GM12878 (cell line): Measurements from ENCODE around the gene KRTAP4-8. TPM values are rescaled to one million over a fixed set of nuclear protein-coding genes. Genes with fewer than 3 reads are reported as not detected.
"Not testable (repeated sequence)": the region's sequence is repeated elsewhere in the genome, so short reads cannot be mapped to it uniquely, and the experiment has no call there.

ENCODE experiments used
- ATAC-seq: fragments of 200-7000 bp; cut with Tn5 transposase; 3 replicates; pipeline ENCODE4 v1.9.1; 2020; ENCODE audit warnings: mild to moderate bottlenecking, moderate library complexity
- BruUV-seq: library from RNA; stranded (reverse); fragments of 400-500 nt; replicated peaks from 2 replicates; lab custom pipeline; 2021; lab: Mats Ljungman, UMichigan
- CTCF ChIA-PET: fragments of 300-600 bp; sonication (Branson Sonifier 250); formaldehyde crosslinking; extraction: SDS; loops from one replicate; lab custom pipeline; 2021; ENCODE audit warnings: inconsistent platforms; lab: Yijun Ruan, JAX
- POLR2A ChIA-PET: fragments of 350-600 bp; formaldehyde crosslinking; extraction: SDS; loops from one replicate; lab custom pipeline; 2021; ENCODE audit warnings: inconsistent platforms; lab: Charles Lee
- RAD21 ChIA-PET: fragments of 300-600 bp; sonication (Branson Sonifier 250); formaldehyde crosslinking; loops from one replicate; lab custom pipeline; 2023; ENCODE audit warnings: antibody characterized with exemption; ENCODE audit not compliant: unreplicated experiment; lab: Charles Lee
- SMC1A ChIA-PET: fragments of 300-600 bp; sonication (Branson Sonifier 250); formaldehyde crosslinking; loops from one replicate; lab custom pipeline; 2023; ENCODE audit not compliant: unreplicated experiment, uncharacterized antibody; lab: Charles Lee
- DNase-seq: peaks from one replicate; pipeline ENCODE4 v3.0.0-alpha.2; 2011; ENCODE audit warnings: low read depth, low spot score
- FAIRE-seq: peaks from 3 replicates; lab custom pipeline; 2011; peaks lifted over from hg19 to GRCh38; lab: Jason Lieb, UNC
- H2AFZ ChIP-seq: 2 replicates; pipeline ENCODE4 v1.6.0; 2011; ENCODE audit warnings: low read depth, low read length, control low read depth; ENCODE audit not compliant: control insufficient read depth
- H3K27ac ChIP-seq: 2 replicates; pipeline ENCODE4 v1.5.1; 2011; ENCODE audit warnings: control low read depth; ENCODE audit not compliant: control insufficient read depth, insufficient read depth
- H3K27me3 ChIP-seq, 2 experiments: replicated peaks in 1 of 2; 2 replicates each; pipeline versions ENCODE4 v1.6.0 to v1.6.1; 2011; ENCODE audit warnings: low read length in 1 of 2; ENCODE audit not compliant: control insufficient read depth in 2 of 2, insufficient read depth in 2 of 2
- H3K36me3 ChIP-seq, 2 experiments: 2 replicates each; pipeline ENCODE4 v1.5.1; 2011; ENCODE audit warnings: low read length in 1 of 2; ENCODE audit not compliant: control insufficient read depth in 2 of 2, insufficient read depth in 2 of 2
- H3K4me1 ChIP-seq: 2 replicates; pipeline ENCODE4 v1.6.1; 2011; ENCODE audit warnings: mild to moderate bottlenecking, low read length, moderate library complexity, mixed read lengths; ENCODE audit not compliant: control insufficient read depth, insufficient read depth
- H3K4me2 ChIP-seq: 2 replicates; pipeline ENCODE4 v1.6.0; 2011; ENCODE audit warnings: control low read depth; ENCODE audit not compliant: control insufficient read depth, insufficient read depth
- H3K4me3 ChIP-seq: fragments of 200-600 bp; sonication (generic); 2 replicates; pipeline ENCODE4 v1.5.1; 2016
- H3K79me2 ChIP-seq: 2 replicates; pipeline ENCODE4 v1.6.0; 2011; ENCODE audit warnings: low read length; ENCODE audit not compliant: control insufficient read depth, insufficient read depth
- H3K9ac ChIP-seq: 2 replicates; pipeline ENCODE4 v1.8.0; 2011; ENCODE audit warnings: low read length, control low read depth, mixed read lengths; ENCODE audit not compliant: control insufficient read depth, insufficient read depth
- H3K9me3 ChIP-seq: replicated peaks from 3 replicates; pipeline ENCODE4 v1.5.1; 2011; ENCODE audit warnings: mild to moderate bottlenecking, low read length; ENCODE audit not compliant: control insufficient read depth, insufficient read depth
- H4K20me1 ChIP-seq: 2 replicates; pipeline ENCODE4 v1.6.0; 2011; ENCODE audit not compliant: control insufficient read depth, insufficient read depth
- ATF7 ChIP-seq: fragments of 450-650 bp; IDR thresholded peaks from 2 replicates; pipeline ENCODE4 v1.6.1; 2016; ENCODE audit warnings: low read depth, mild to moderate bottlenecking
- DPF2 ChIP-seq: fragments of 450-650 bp; IDR thresholded peaks from 2 replicates; pipeline ENCODE4 v1.6.1; 2017; ENCODE audit warnings: mild to moderate bottlenecking
- GABPA ChIP-seq: IDR thresholded peaks from 2 replicates; pipeline ENCODE4 v1.6.1; 2014; ENCODE audit warnings: antibody characterized with exemption, low read depth, mild to moderate bottlenecking, inconsistent platforms
- GATAD2B ChIP-seq: fragments of 450-650 bp; conservative IDR thresholded peaks from 2 replicates; pipeline ENCODE4 v1.6.1; 2017; ENCODE audit warnings: low read depth, mild to moderate bottlenecking, moderate library complexity
- MYB ChIP-seq: fragments of 150-350 bp; IDR thresholded peaks from 2 replicates; pipeline ENCODE4 v1.6.1; 2014; ENCODE audit warnings: mild to moderate bottlenecking, low read depth, low read length, borderline replicate concordance
- NR2C2 ChIP-seq: IDR thresholded peaks from 2 replicates; pipeline ENCODE4 v1.6.1; 2011; ENCODE audit warnings: borderline replicate concordance, low read depth; ENCODE audit not compliant: control insufficient read depth, insufficient read length
- RAD21 ChIP-seq: IDR thresholded peaks from 2 replicates; pipeline ENCODE4 v1.6.1; 2011; ENCODE audit warnings: mild to moderate bottlenecking, low read depth, low read length, moderate library complexity; ENCODE audit not compliant: insufficient read depth
- RBBP5 ChIP-seq: fragments of 200-600 bp; sonication (generic); conservative IDR thresholded peaks from 2 replicates; pipeline ENCODE4 v1.6.1; 2016
- SIX5 ChIP-seq: IDR thresholded peaks from 2 replicates; pipeline ENCODE4 v1.6.1; 2011; ENCODE audit warnings: mild to moderate bottlenecking, low read depth, low read length, moderate library complexity; ENCODE audit not compliant: severe bottlenecking
- SKIL ChIP-seq: fragments of 450-650 bp; IDR thresholded peaks from 2 replicates; pipeline ENCODE4 v1.6.1; 2017; ENCODE audit warnings: mild to moderate bottlenecking, low read depth, inconsistent platforms; ENCODE audit not compliant: poor library complexity, severe bottlenecking
- ZNF384 ChIP-seq: IDR thresholded peaks from 2 replicates; pipeline ENCODE4 v1.6.1; 2012; ENCODE audit warnings: low read depth, mild to moderate bottlenecking, low read length, improper control_type of control experiment, borderline replicate concordance
- WGBS: methylation state at CpG from one replicate; pipeline ENCODE4 v1.1.6; 2016; ENCODE audit warnings: low lambda C conversion rate; ENCODE audit not compliant: insufficient replicate concordance, insufficient coverage; ENCODE audit errors: missing lambda C conversion rate; 5-methylcytosine and 5-hydroxymethylcytosine counted together
- in situ Hi-C: fragments of 300-500 bp; cut with MboI; formaldehyde crosslinking; loops from 9 replicates; pipeline ENCODE4 v1.14.3; 2018; ENCODE audit warnings: mixed read lengths
- intact Hi-C: fragments of 100-400 bp; cut with micrococcal nuclease; formaldehyde crosslinking; loops from one replicate; pipeline ENCODE4 v1.14.2; 2022; ENCODE audit not compliant: unreplicated experiment
- polyA plus RNA-seq, 11 experiments: library from polyadenylated mRNA; depleted of rRNA in 4 of 11; unstranded in 6 of 11; stranded (reverse) in 5 of 11; fragments of >200 nt; fragmentation: Nextera tagmentation in 4 of 11; fragmentation: Illumina TruSeq in 1 of 11; extraction: Ambion mirVana in 4 of 11; extraction: Trizol in 1 of 11; gene quantifications; 1 replicate in 1 of 11; 2 replicates in 10 of 11; pipeline versions ENCODE4 v1.2.1 to v1.2.3, GENCODE V29; 2011 to 2016; ENCODE audit warnings: inconsistent platforms in 2 of 11, missing spikeins in 2 of 11, low read depth in 1 of 11
- total RNA-seq, 4 experiments: library from RNA; depleted of rRNA in 3 of 4; stranded (reverse); fragments of >200 nt in 3 of 4; fragmentation: Illumina TruSeq in 1 of 4; extraction: Trizol in 1 of 4; gene quantifications; 2 replicates each; pipeline versions ENCODE4 v1.2.1 to v1.2.3, GENCODE V29; 2013 to 2021
- TF ChIP-seq, protein P1 (sequence below): IDR thresholded peaks from 2 replicates; pipeline ENCODE4 v1.6.1; 2012; ENCODE audit warnings: low read length, inconsistent platforms

The KRTAP4-8 gene
- total and polyA plus RNA-seq, 10 of the 15 experiments (the other 5 are each of a cell fraction or from before 2014, with no cell fraction given): not detected

GRCh38 chr17:41107941-41108450, 10.1 kb upstream of the KRTAP4-8 start:
- in situ Hi-C loops (no loop called here), intact Hi-C loops (no loop called here)
- Histone ChIP-seq H4K20me1 (no peaks in the 10 kb centered on the region), H3K36me3 (no peaks in the 10 kb centered on the region), H3K27me3 (no peaks in the 10 kb centered on the region), H3K4me2 (no peak overlapping the region), H3K4me1 (no peaks in the 10 kb centered on the region), H3K4me3 (no peak overlapping the region), H3K9ac (no peak overlapping the region), H3K27ac (no peak overlapping the region), H2AFZ (no peak overlapping the region), H3K79me2 (no peaks in the 10 kb centered on the region), H3K9me3 (no peaks in the 10 kb centered on the region)
- no TSS peak for BruUV-seq
- no peak for TF ChIP-seq SKIL
- no peak for TF ChIP-seq ZNF384
- TF ChIP-seq, protein P1, sequence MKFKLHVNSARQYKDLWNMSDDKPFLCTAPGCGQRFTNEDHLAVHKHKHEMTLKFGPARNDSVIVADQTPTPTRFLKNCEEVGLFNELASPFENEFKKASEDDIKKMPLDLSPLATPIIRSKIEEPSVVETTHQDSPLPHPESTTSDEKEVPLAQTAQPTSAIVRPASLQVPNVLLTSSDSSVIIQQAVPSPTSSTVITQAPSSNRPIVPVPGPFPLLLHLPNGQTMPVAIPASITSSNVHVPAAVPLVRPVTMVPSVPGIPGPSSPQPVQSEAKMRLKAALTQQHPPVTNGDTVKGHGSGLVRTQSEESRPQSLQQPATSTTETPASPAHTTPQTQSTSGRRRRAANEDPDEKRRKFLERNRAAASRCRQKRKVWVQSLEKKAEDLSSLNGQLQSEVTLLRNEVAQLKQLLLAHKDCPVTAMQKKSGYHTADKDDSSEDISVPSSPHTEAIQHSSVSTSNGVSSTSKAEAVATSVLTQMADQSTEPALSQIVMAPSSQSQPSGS: no peak
- no peak for TF ChIP-seq GATAD2B
- no peak for TF ChIP-seq NR2C2
- TF ChIP-seq DPF2: no peak
- no peak for TF ChIP-seq MYB
- TF ChIP-seq RBBP5: no peak
- TF ChIP-seq RAD21: no peak
- no peak for TF ChIP-seq SIX5
- TF ChIP-seq GABPA: no peak
- no peak for TF ChIP-seq ATF7
- FAIRE-seq: no peak
- SMC1A ChIA-PET: no interaction called here
- no peak for DNase-seq
- POLR2A ChIA-PET: no interaction called here
- 0% methylated on average over 1 of the region's 1 CpG for WGBS
- RAD21 ChIA-PET: no interaction called here
- ATAC-seq: no peak
- CTCF ChIA-PET: no interaction called here

DNA sequence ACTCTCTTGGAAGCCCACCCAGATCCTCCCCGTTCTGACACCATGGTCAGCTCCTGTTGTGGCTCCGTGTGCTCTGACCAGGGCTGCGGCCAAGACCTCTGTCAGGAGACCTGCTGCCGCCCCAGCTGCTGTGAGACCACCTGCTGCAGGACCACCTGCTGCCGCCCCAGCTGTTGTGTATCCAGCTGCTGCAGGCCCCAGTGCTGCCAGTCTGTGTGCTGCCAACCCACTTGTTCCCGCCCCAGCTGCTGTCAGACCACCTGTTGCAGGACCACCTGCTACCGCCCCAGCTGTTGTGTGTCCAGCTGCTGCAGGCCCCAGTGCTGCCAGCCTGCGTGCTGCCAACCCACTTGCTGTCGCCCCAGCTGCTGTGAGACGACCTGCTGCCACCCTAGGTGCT, 7.4 kb upstream of the KRTAP4-8 start, which contains the start of gene KRTAP4-9:
Gene KRTAP4-9 (plus strand): TSS at position 43 of the 400 bp plus-strand sequence. CDS start 0 bp downstream, at position 43.
- H2AFZ ChIP-seq: not testable (repeated sequence)

More for the DNA sequence above, 7.4 kb upstream of the KRTAP4-8 start, which contains the start of gene KRTAP4-9:
- POLR2A ChIA-PET, ATAC-seq, intact Hi-C loops, FAIRE-seq, SMC1A ChIA-PET, BruUV-seq, in situ Hi-C loops, H3K4me3 ChIP-seq, H3K4me2 ChIP-seq, H3K27ac ChIP-seq, DNase-seq, H3K79me2 ChIP-seq, H3K9me3 ChIP-seq, H3K9ac ChIP-seq, H3K4me1 ChIP-seq, RAD21 ChIA-PET, H3K36me3 ChIP-seq, CTCF ChIA-PET, H3K27me3 ChIP-seq, H4K20me1 ChIP-seq: not testable (repeated sequence)
- WGBS: 22% methylated on average over 10 of the region's 10 CpGs
